DND-41 (cell line): Measurements from ENCODE around the gene CTXND1.

ENCODE experiments used
- CTCF ChIP-seq: IDR thresholded peaks from 2 replicates; pipeline ENCODE4 v1.5.1; 2012; ENCODE audit warnings: borderline replicate concordance, low read length, moderate library complexity, mild to moderate bottlenecking; ENCODE audit not compliant: poor library complexity, severe bottlenecking; ENCODE audit errors: extremely low read depth
- EZH2 ChIP-seq: IDR thresholded peaks from 3 replicates; pipeline ENCODE4 v1.6.1; 2012; ENCODE audit warnings: borderline replicate concordance, low read depth, mild to moderate bottlenecking, moderate library complexity, low read length, inconsistent platforms; ENCODE audit not compliant: severe bottlenecking

- no peak for TF ChIP-seq EZH2
- TF ChIP-seq CTCF: no peak
Measured at GRCh38 chr15:80174017-80174746, 77.8 kb downstream of the CTXND1 start.
